Measurements from ENCODE around the gene CSTF1. TPM values are rescaled to one million over a fixed set of nuclear protein-coding genes. Genes with fewer than 3 reads are reported as not detected.

The CSTF1 gene
- total RNA-seq: 29.7 and 39.7 TPM in 2 replicates

DNA sequence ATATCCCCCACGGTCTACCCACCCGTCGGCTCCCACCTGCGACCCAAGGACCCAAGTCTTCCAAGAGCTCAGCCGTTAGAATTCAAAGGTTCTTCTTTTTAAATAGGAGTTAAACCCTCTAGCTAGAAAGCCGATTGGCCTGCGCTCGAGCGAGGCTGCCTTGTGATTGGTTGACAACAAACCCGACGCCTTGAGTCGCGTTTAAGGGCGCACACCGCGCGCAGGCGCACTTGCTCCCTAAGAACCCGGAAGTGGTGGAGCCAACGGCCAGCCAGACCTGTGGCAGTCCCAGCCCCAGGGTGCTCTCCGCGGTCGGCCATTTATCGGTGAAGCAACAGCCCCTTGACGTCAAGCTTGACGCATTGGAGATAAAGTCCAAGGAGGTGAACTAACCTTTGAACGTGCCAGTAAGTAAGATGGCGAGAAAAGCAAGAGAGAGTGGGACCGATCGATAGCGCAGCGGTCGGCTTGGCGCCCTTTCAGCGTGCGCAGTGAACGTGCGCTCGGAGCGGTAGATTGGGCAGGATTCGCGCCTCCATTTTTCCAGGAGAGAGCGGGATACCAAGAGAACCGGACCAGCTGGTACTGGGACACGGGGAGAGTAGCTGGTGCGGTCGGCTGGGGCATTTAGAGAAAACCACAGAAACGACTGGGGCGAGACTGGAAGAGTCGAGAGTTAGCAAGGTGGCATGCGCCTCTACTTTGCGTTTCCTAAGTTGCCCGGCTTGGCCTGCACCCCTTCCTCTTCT is at the start of gene CSTF1, which contains the start of gene AURKA:
Gene CSTF1, plus strand, starts transcription at position 514 of the 749 bp plus-strand sequence. CDS start 2,908 bp downstream, outside the sequence.
Gene AURKA, minus strand, starts transcription at position 84 of the 749 bp plus-strand sequence. CDS start 4,018 bp downstream, outside the sequence.
- DNase-seq (ENCODE audit: low read depth, low spot score): peak; percentile 98

DNA sequence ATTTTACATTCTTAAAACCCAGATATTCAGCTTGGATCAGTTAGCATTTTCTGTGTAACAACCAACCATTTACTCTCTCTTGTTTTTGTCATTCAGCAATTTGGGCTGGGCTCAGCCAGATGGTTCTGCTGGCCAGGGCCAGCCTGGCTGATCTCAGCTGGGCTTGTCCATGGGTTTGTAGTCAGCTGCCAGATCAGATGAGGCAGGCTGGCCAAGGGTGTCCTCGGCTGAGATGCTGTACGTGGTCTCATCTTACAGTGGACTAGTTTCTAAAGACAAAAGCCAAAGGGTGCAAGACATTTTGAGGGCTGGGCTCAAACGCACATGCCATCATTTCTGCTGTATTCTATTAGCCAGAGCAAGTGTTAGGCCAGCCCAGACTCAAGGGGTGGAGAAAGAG is 49.7 kb upstream of the CSTF1 start:
- no peak for DNase-seq (ENCODE audit: low read depth, low spot score)

DNA sequence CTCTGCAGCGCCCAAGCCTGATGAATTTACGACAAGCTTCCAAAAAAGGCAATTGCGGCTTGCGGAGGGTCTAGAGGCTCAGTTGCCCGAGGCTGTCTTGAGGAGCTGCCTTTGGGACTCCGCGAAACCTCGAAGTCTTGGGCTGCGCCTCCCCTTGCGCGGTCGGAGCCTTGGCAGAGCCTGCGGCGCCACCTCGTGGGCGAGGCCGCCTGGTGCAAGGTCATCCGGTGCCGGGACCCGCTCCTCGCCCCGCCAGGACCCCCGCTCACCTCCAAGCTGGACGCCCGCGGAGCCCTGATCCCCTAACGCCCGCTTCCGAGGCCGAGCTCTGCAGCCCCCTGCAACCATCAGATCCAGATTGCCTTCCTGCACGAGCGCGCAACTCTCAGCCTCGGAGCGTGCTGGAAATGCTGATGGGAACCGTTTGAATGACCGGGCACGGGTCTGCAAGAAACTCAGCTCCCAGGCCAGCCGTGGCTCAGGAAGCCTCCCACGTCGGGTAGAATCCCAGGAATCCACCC is 48.5 kb upstream of the CSTF1 start:
- no peak for DNase-seq (ENCODE audit: low read depth, low spot score)

DNA sequence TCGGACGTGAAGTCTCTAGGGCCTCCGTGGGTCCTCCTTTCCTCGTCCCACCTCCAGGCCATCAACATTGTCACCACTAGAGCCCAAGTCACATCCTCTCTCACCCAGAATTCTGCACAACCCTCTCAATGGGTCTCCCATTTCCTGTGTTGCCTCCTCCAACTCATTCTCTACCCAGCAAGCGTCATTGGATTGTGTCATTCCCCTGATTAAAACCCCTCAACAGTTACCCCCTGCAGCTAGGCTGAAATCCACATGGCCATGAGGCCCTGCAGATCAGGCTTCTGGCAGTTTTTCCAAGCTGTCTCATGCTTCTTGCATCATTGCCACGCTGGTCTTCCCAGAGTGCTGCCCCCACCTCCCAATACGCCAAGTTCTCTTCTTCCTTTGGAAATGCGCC is 46.5 kb upstream of the CSTF1 start:
- DNase-seq (ENCODE audit: low read depth, low spot score): no peak

DNA sequence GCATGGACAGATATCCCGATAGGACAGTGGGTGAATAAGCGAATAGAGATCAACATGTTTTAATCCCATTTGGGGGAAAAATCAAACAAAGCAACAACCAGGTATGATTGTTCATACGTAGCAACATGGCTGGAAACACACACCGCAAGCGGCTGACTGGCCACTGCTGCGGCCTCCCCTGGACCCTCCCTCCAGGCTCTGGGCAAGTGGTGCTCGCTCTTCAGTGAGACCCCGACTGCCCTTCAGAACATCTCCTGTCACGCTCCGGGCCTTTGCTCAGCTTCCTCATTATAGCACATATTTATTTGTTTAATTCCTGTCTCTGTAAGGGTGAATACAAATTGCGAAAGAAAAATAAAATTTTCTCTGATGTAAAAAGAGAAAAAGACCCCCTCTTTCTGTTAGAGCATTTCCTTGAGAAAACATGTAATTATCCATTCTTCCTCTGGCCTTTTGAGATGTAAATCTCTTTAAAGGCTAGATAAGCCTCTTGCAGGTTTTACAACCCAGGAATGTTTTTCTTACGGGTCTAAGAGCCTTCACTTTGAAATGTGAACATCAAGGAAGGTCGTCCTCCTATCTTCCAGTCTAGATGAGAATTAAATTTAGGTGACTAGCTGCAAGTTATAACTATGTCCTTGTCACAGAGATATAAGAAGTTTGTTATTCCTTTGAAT is 44.7 kb upstream of the CSTF1 start:
- no peak for DNase-seq (ENCODE audit: low read depth, low spot score)

DNA sequence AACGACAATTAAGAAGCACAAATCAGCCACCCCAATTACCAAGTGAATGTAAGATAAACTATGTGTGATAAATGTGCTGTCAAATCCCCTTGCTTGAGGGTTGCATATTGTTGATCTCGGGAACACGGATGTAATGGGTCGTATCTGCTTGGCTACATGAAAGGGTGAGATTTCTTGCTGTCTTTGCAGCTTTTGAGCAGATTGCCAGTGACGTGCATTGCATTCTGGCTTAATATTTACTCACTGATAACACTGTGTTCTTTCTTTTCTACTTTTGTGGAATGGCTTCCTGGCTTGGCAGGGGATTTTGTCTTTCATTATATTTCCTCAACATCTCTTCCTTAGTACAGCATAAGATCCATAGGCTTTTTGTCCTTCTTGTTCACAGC is 44.1 kb upstream of the CSTF1 start:
- DNase-seq (ENCODE audit: low read depth, low spot score): no peak

DNA sequence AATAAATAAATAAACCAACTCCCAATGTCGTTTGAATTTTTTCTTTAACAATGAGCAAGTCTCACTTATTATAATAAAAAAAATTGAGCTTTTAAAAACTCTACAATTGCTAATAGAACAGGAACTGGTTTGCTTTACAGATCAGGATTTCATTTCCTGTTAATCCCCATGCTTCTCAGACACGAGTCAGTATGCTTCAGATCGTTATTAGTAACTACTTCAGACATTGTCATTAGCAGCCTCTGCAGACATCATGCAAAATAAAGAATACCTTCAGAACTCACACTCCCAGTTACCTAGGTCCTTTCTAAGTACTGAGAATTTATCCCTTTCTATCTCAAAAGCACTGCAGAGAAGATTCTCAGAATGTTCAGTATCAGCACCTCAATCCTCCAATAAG is 43.7 kb upstream of the CSTF1 start:
- DNase-seq (ENCODE audit: low read depth, low spot score): no peak

DNA sequence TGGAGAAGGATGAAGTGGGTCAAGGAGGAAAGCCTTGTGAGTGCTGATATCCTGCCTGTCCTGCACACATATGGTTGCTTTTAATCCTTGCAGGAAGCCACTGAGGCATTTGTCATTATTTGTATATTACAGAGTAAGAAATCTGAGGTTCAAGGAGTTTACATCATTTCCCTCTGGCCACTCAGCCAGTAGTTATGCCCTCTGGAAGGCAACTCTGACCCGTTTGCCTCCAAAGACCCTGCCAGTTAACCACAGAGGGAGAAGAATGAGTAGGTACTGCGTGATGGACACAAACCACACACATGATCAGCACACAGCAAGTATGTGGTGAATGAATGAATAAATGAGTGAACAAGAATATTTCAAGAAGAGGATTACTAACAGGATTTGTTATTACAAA is 41.6 kb upstream of the CSTF1 start:
- no peak for DNase-seq (ENCODE audit: low read depth, low spot score)

DNA sequence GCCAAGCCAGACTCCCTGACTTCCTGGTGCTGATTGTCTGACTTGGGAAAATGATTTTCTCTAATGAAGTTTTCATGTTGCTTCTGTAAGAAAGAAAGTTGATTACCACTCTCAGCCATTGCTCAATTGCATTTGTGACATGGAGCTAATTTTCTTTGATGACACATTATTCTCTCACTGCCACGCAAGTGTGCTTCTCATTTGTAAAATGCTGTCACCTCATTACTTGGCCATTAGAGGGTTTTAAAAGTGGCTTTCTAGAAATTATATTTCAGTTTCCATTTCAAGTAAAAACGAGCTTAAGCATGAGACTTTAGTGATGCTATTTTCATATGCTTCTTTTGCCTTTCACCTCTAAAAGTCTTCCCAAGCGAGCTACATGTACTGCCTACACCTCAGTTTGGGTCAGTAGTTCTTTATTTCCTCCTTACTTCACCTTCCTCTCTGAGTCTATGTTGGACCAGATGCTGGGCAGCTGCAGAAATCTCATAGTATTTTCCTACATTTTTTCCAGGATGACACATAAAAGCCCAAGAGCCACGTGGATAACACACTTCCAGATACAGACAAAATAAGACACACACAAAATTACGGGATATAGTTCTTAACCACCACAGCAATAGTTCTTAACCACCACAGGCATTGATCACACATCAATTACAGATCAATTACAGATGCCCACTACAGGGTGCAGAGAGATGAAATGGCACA is 39.9 kb upstream of the CSTF1 start:
- DNase-seq (ENCODE audit: low read depth, low spot score): no peak

DNA sequence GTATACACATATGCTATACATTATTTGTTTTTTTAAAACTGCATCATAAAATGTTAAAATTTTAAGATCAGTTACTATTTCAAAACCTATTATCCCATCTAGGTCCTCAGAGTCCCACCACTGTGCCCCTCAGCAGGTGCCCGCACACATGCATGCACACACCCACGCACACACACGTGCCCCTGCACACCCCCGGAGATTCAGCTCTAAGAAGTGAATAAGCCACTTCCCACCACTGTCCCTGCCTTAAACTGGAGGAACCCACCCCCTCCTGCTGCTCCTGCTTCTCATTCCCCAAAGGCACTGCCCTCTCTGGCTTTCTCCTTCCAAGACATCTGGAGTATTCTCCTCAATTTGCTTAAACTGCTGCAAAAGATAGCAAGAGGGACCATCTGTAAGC is 39.1 kb upstream of the CSTF1 start:
- DNase-seq (ENCODE audit: low read depth, low spot score): no peak

DNA sequence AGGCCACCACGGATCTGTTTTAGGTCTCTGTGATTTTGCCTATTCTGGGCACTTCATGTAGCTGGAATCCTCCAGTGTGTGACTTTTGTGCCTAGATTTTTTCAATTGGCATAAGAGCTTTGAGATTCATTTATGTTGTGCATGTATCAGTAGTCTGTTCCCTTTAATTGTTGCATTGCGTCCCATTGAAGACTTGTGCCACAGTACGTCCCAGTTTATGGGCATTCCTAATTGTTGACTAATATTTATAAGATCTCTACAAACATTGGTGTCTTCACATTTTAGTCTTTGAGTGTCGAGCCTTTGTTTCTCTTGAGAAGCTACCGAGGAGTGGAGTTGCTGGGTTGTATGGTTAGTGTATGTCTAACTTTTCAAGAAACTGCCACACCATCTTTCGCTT is 34.4 kb upstream of the CSTF1 start:
- DNase-seq (ENCODE audit: low read depth, low spot score): no peak

DNA sequence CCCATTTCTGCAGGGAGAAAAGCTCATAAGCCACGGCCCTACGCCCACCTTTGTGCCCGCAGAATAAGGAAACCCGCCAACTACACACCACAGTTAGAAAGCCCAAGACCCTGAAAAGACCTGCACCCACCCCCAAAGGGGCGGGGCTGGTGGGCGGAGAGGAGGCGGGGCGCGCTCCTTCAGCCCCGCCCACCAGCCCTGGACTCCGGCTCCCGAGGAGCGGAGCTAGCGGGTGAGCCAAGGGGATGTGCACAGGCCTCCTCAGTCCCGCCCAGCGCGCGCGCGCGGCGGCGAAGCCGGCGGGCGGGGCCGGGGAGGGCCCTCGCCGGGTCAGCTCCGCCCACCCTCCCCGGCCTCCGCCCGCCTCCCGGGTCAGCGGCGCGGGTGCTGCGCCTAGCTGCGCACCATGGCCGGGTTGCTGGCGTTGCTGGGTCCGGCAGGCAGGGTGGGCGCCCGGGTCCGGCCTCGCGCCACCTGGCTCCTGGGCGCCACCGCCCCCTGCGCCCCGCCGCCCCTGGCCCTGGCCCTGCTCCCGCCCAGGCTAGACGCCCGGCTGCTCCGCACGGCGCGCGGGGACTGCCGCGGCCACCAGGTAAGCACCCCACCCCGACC is 33.7 kb upstream of the CSTF1 start, which contains the start of gene FAM210B:
Gene FAM210B, plus strand, starts transcription at position 375 of the 612 bp plus-strand sequence. Its CDS starts 32 bp downstream, at position 407.
- DNase-seq (ENCODE audit: low read depth, low spot score): peak; percentile 58

DNA sequence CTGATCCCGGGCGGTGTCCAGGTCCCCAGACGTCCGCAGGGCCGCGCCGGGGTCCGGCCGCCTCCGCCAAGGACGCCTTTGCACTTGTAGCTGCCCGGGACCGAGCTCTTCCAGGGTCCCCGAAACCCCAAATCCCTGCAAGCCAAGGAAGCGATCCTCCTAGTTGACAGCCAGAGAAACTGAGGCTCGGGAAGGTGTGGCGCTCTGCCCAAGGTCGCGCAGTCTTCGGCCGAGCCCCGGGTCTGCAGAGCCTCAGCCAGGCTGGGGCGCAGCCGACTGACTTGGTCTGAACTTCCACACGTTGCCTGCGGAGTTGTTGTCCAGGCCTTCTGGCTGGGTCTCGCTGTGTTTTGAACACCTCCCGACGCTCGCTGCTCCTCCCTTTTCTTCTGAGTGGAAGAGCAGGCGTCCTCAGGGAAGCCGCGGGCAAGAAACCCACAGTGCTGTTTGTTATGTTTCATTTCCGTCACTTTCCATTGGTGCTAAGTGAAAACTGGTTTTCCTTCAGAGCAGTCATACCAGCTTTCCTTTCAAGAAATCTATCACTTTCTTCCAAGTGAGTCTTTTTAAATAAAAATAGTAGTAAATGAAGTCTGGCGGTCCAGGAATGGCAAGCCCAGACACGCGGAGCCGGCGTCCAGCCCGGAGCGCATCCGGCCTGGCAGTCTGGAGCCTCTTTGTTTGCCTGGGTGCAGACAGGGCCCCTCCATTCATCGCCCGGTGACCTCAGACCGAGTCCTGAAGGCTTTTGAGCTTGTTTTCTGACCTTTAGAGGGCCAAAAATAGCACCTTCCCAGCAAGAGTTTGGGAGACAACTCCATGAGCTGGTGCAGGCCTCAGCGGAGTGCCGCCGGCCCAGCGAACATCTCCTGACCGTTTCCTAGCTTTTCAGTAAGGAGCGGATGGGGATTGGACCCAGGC is 33.0 kb upstream of the CSTF1 start:
- DNase-seq (ENCODE audit: low read depth, low spot score): no peak

DNA sequence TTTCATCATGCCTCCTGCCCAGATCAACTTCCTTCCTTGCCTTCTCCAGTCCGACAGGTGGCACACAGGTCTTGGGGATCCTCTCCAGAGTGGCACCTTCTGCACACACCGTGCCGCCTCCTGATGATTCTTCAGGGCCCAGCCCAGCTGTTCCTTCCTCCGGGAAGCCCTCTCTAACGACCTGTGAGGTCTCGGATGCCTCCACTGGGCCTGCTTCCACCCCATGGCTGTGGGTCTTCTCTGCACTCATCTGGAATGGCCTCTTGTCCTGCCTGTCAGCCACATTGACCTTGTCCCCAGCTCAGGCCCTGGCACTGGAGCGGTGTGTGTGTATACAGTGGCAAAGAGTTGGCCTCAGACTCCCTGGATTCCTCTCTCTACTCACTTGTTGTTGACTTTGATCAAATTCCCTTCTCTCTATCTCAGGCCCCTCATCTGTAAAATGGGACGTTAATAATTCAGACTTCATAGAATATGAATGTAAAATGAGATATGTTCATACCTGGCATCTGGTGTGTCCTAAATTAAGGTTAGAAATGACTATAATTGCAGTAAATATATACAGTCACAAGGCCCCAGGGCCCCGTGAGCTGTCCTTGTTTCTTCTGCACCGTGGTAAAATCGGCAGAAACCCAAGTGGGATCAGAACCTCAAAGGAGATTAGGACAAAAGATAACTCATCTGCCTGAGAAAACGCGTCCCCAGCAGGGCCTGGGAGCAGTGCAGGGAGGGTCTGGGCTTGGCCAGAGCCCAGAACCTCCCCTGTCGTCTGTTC is 32.1 kb upstream of the CSTF1 start:
- no peak for DNase-seq (ENCODE audit: low read depth, low spot score)

DNA sequence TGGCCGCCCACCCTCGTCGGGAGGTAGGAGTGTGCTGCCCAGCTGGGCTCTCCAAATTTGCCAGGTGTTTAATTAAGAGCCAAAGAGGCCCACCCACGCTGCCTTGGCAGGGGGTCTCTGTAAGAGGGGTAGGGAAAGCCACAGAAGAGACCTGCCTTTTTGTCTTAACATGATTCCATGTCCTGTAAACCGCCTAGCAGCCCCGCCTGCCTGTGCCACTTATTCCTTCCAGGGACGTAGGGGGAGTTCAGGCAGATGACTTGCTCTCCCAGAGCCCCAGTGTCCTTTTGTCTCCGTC is 31.6 kb upstream of the CSTF1 start:
- no peak for DNase-seq (ENCODE audit: low read depth, low spot score)

DNA sequence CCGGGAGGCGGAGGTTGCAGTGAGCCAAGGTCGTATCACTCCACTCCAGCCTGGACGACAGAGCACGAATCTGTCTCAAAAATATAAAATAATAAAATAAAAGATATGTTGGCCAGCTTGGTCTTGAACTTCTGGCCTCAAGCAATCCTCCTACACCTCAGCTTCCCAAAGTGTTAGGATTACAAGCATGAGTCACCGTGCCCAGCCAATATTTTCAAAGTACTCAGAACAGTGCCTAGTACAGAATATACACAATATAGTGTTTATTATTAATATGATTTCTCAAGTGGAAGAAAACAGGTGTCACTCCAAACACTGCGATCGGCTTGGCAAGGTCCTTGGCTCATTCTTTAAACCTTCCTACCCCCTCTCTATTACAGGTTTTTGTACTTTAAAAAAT is 30.5 kb upstream of the CSTF1 start:
- no peak for DNase-seq (ENCODE audit: low read depth, low spot score)

DNA sequence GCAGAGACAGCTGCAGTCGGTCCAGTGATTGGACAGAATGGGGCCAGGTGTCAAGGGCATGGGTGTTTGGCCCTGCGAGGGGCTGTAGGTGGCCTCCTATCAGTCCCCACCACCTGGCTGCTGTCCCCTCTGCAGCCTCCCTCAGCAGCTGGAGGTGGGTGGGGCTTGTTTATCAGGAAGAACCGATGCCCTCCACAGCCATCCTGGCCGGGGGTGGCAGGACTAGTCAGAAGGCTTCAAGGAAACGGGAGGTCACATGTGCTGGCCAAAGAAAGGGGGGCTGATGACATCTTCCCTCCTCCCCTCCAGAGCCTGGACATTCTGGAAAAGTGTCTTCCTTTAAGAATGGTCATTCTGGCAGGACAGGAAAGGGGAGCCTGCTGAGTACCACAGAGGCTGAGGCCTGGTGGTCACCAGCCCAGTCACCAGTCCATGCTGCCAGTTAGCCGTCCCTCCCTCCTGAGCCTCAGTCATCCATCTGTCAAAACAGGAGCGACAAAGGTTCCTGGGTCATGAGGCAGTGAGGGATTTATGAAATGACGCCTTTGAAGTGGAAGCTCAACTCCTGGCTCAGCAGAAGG is 29.5 kb upstream of the CSTF1 start:
- DNase-seq (ENCODE audit: low read depth, low spot score): no peak

DNA sequence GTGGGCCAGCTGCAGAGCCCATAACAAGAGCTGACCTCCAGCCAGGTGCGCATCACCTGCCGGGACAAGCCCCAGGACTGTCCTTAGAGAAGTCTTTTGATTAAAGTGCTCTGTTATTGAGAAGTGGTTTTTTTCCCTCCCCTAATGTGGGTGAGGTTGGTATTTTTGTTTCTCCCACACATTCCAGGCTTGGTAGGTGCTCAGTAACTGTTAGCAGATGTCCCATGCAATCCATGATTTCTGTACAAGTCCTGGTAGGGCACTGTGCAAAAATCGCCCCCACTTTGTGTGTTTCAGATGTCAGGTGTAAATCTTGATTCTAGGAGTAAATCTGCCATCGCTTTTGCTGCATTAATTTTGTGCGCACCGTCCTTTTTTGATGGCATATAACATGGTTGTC is 29.0 kb upstream of the CSTF1 start:
- no peak for DNase-seq (ENCODE audit: low read depth, low spot score)

DNA sequence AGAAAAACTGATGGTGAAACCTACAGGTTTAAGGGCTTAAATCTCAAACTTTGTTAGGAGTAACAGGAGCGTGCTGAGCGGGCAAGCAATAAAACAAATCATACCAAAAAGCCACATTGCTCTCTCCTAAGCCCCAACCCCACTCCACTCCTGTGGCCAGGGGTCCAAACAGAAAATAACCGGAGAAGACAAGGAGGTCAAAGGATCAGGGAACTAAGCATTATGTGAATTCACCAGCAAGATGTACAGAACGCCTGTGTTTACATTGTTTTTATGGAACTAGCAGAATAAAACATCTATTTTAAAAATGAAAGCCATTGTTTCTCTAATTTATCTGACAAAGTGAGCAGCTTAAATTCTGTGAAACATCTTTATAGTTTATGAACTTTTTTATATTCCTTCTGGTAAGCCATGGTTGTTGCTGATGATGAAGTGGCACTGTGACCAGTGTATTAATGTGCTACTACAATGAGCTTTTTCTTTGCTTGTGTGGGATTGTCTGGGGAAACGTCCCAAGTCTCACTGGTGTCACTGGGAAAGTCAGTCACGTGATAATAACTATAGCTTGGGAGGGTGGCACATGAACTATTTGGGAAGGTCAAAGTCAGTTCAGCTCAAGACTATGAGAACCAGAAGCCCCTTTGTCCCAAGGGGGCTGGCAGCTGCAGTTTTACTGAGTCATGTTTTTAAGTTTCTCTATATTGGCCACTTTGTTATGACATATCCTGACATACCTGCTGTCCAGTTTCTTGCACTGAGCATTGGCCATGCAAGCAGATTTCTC is 23.9 kb upstream of the CSTF1 start:
- DNase-seq (ENCODE audit: low read depth, low spot score): no peak

Data from pulmonary artery endothelial cell (primary cell).